Measurements from ENCODE around the gene KRT222. TPM values are rescaled to one million over a fixed set of nuclear protein-coding genes. Genes with fewer than 3 reads are reported as not detected.

The KRT222 gene
- polyA plus RNA-seq, 3 donors: 0.77 to 15.9 (median 0.98) TPM

Other genes with a start within 250 kb of the KRT222 start
- under 1 TPM; 0.34 to 0.58 (median 0.40) TPM for gene TOP2A, start 247.3 kb downstream of the KRT222 start, polyA plus RNA-seq
- gene IGFBP4, start 221.7 kb downstream of the KRT222 start, polyA plus RNA-seq: 1,000 to 10,000 TPM in 1 of 3 donors, 100 to 1,000 TPM in 1, 10 to 100 TPM in 1; 77.0 to 1,385 (median 621) TPM
- gene TNS4, start 163.6 kb downstream of the KRT222 start, polyA plus RNA-seq: under 1 TPM in 2 of 3 donors, not detected in 1; 0.01 to 0.19 TPM
- 1 to 10 TPM in 2 of 3 donors, under 1 TPM in 1; 0.56 to 2.8 (median 1.7) TPM for gene CCR7, start 99.7 kb downstream of the KRT222 start, polyA plus RNA-seq
- 10 to 100 TPM; 34.8 to 98.0 (median 68.4) TPM for gene SMARCE1, start 17.4 kb downstream of the KRT222 start, polyA plus RNA-seq
- gene KRT24, start 38.6 kb upstream of the KRT222 start, polyA plus RNA-seq: under 1 TPM; 0.03 to 0.79 (median 0.22) TPM
- not detected for gene KRT25, start 90.2 kb upstream of the KRT222 start, polyA plus RNA-seq
- not detected for gene KRT26, start 107.0 kb upstream of the KRT222 start, polyA plus RNA-seq
- gene KRT27, start 117.4 kb upstream of the KRT222 start, polyA plus RNA-seq: 1 to 10 TPM in 1 of 3 donors, under 1 TPM in 1, not detected in 1; 0.15 to 2.9 TPM
- gene KRT28, start 134.8 kb upstream of the KRT222 start, polyA plus RNA-seq: not detected
- 10 to 100 TPM; 18.1 to 46.3 (median 35.0) TPM for gene KRT10, start 157.4 kb upstream of the KRT222 start, polyA plus RNA-seq
- not detected for gene KRT12, start 202.0 kb upstream of the KRT222 start, polyA plus RNA-seq
- 1 to 10 TPM in 1 of 3 donors, under 1 TPM in 2; 0.03 to 6.9 (median 0.22) TPM for gene KRT20, start 220.1 kb upstream of the KRT222 start, polyA plus RNA-seq

Measured in adipose tissue (tissue), 3 donors.